Neural cell (in vitro differentiated cells): ENCODE data around the gene RCAN3.
"Not testable (repeated sequence)": the region's sequence is repeated elsewhere in the genome, so short reads cannot be mapped to it uniquely, and the experiment has no call there.

ENCODE experiments used
- EP300 ChIP-seq: fragments of 450-650 bp; conservative IDR thresholded peaks from 2 replicates; pipeline ENCODE4 v1.6.1; 2014; ENCODE audit warnings: antibody characterized with exemption, mild to moderate bottlenecking, moderate library complexity; ENCODE audit not compliant: poor library complexity, severe bottlenecking
- EZH2 ChIP-seq: fragments of 200-600, 300-800 bp; shearing (Covaris generic), sonication (generic); IDR thresholded peaks from 2 replicates; pipeline ENCODE4 v1.6.1; 2014; ENCODE audit warnings: antibody characterized with exemption, low read length, borderline replicate concordance, mild to moderate bottlenecking; ENCODE audit not compliant: insufficient read depth, poor library complexity, severe bottlenecking
- MXI1 ChIP-seq: fragments of 450-650 bp; conservative IDR thresholded peaks from 2 replicates; pipeline ENCODE4 v1.6.1; 2014; ENCODE audit warnings: antibody characterized with exemption, mild to moderate bottlenecking; ENCODE audit not compliant: poor library complexity, severe bottlenecking
- POLR2AphosphoS5 ChIP-seq: IDR thresholded peaks from 2 replicates; pipeline ENCODE4 v1.6.1; 2012
- TAF1 ChIP-seq: IDR thresholded peaks from 2 replicates; pipeline ENCODE4 v1.6.1; 2012; ENCODE audit warnings: low read depth
- TF ChIP-seq, protein P1 (sequence below): fragments of 450-650 bp; IDR thresholded peaks from 2 replicates; pipeline ENCODE4 v1.5.1; 2014; ENCODE audit warnings: antibody characterized with exemption, mild to moderate bottlenecking, moderate library complexity; ENCODE audit not compliant: poor library complexity, severe bottlenecking

- TF ChIP-seq, protein P1, sequence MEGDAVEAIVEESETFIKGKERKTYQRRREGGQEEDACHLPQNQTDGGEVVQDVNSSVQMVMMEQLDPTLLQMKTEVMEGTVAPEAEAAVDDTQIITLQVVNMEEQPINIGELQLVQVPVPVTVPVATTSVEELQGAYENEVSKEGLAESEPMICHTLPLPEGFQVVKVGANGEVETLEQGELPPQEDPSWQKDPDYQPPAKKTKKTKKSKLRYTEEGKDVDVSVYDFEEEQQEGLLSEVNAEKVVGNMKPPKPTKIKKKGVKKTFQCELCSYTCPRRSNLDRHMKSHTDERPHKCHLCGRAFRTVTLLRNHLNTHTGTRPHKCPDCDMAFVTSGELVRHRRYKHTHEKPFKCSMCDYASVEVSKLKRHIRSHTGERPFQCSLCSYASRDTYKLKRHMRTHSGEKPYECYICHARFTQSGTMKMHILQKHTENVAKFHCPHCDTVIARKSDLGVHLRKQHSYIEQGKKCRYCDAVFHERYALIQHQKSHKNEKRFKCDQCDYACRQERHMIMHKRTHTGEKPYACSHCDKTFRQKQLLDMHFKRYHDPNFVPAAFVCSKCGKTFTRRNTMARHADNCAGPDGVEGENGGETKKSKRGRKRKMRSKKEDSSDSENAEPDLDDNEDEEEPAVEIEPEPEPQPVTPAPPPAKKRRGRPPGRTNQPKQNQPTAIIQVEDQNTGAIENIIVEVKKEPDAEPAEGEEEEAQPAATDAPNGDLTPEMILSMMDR = not testable (repeated sequence)
- TF ChIP-seq TAF1, EZH2, POLR2AphosphoS5, MXI1, EP300: not testable (repeated sequence)
Observed at GRCh38 chr1:24462128-24462527, 40.5 kb upstream of the RCAN3 start.
